ENCODE results near the gene THAP7. TPM values are rescaled to one million over a fixed set of nuclear protein-coding genes. Genes with fewer than 3 reads are reported as not detected.
"Not testable (repeated sequence)": the region's sequence is repeated elsewhere in the genome, so short reads cannot be mapped to it uniquely, and the experiment has no call there.

The THAP7 gene
- polyA plus RNA-seq, 3 donors, result 19.4 to 25.4 (median 24.4) TPM

- WGBS, 3 donors, result 72 to 87% (median 83%) methylated on average over 14 to 16 of the region's 16 CpGs
- H3K27ac ChIP-seq (ENCODE audit: low read depth, low read length), result no peak overlapping the region
These were observed 27.5 kb downstream of the THAP7 start for GRCh38 chr22:20974336-20974955.

DNA sequence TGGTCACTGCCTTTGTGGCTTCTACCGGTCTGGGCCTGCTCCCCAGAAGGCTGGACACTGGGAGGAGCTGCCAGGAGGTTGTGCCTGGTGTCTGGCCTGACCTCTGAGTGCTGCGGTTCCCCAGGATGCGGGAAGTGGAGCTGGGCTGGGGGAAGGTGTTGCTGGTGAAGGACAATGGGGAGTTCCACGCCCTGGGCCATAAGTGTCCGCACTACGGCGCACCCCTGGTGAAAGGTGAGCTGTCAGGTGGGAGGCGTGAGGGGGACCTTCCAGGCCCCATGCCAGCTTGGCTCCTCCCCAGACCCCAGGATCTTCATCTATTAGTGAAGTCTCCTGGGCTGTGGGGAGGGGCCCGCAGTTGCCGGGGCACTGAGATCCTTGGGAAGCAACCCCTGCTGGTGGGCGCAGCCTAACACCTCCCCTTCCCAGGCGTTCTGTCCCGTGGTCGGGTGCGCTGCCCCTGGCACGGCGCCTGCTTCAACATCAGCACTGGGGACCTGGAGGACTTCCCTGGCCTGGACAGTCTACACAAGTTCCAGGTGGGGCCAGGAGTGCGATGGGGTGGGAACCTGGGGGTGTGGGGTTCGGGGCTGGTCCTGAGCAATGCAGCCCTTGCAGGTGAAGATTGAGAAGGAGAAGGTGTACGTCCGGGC is 28.2 kb downstream of the THAP7 start:
- H3K27ac ChIP-seq (ENCODE audit: low read depth, low read length), result no peak overlapping the region
- 63 to 72% (median 68%) methylated on average over 20 to 21 of the region's 21 CpGs for WGBS, 3 donors

DNA sequence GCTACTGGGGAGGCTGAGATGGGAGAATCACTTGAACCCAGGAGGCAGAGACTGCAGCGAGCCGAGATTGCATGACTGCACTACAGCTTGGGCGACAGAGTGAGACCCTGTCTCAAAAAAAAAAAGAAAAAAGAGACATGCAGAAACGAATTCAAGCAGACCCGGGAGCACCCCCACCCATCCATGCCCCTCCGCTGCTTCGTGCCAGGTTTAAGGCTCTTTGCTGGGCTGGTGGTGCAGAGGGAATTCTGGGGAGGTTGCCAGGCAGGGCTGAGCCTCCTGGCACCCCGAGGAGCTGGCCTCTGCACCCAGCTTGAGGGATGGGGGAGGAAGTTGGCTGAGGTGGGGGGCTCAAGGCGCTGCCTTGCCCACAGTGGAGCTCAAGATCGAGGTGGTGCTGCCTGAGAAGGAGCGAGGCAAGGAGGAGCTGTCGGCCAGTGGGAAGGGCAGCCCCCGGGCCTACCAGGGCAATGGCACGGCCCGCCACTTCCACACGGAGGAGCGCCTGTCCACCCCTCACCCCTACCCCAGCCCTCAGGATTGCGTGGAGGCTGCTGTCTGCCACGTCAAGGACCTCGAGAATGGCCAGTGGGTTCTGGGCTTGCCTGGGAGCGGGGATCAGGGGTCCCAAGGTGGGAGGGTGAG is 28.9 kb downstream of the THAP7 start:
- H3K27ac ChIP-seq (ENCODE audit: low read depth, low read length), result no peak overlapping the region
- 64 to 74% (median 73%) methylated on average over 20 to 21 of the region's 21 CpGs for WGBS, 3 donors

GRCh38 chr22:20972014-20972694 is 29.8 kb downstream of the THAP7 start:
- H3K27ac ChIP-seq (ENCODE audit: low read depth, low read length), result not testable (repeated sequence)
- WGBS, 3 donors, result 77 to 83% (median 82%) methylated on average over 11 of the region's 11 CpGs

DNA sequence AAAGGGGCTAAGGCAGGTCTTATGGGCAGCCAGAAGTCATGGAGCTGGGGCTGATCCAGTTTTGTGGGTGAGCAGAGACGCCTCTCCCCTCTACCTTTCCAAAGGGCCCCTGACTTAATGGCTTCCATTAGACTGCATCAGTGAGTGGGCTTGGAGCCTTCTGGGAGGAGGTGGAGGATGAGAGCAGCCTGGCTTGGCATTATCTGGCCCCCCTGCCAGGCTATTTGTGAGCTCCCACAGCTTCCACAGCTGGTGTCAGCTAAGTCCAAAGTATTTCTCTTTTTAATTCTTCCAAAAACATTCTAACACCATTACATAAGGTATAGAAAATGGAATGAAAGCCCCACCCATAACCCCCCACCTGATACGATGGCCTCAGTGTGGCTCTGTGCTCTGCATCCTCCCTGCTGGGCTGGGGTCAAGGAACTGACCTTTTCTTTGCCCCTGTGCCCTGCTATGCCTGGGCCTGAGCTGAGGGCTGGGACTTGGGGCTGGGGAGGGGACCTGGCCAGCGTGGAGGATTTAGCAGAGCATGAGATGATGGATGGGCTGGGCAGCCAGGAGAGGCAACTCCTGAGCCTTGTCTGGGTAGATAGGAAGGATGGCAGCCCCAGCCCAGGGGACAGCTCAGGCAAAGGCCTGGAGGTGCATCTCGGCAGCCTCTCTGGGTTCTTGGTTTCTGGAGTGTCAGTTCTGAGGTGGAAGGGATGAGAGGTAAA is 30.8 kb downstream of the THAP7 start:
- H3K27ac ChIP-seq (ENCODE audit: low read depth, low read length), result no peak overlapping the region
- 62 to 77% (median 69%) methylated on average over 4 of the region's 4 CpGs for WGBS, 3 donors

GRCh38 chr22:20968281-20968977 is 33.5 kb downstream of the THAP7 start:
- 81 to 83% (median 81%) methylated on average over 7 of the region's 7 CpGs for WGBS, 3 donors
- no peak overlapping the region for H3K27ac ChIP-seq (ENCODE audit: low read depth, low read length)

DNA sequence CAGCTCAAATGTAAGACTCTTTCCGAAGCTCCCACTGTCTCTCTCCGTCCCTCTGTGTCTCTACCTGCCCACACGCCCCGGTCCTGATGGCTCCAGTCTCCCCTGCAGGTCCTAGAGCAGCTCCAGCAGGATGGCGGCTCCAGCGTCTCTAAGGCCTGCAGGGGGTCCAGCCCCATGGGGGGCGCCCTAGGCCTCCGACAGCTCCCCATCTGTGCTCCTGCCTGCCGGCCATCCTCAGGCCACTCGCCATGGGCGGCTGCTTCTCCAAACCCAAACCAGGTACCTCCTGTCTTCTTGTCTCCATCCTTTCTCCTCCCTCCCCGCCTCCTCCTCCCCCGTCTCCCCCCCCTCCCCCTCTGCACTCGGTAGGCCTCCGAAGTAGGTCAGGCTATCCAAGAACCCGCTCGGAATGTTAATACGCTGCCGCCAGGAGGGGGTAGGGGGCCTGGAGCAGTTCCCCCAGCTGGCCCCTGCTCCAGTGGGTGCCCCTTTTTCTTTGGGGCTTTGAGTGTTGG is 34.2 kb downstream of the THAP7 start:
- WGBS, 3 donors, result 56 to 62% (median 60%) methylated on average over 18 to 19 of the region's 19 CpGs
- no peak overlapping the region for H3K27ac ChIP-seq (ENCODE audit: low read depth, low read length)

DNA sequence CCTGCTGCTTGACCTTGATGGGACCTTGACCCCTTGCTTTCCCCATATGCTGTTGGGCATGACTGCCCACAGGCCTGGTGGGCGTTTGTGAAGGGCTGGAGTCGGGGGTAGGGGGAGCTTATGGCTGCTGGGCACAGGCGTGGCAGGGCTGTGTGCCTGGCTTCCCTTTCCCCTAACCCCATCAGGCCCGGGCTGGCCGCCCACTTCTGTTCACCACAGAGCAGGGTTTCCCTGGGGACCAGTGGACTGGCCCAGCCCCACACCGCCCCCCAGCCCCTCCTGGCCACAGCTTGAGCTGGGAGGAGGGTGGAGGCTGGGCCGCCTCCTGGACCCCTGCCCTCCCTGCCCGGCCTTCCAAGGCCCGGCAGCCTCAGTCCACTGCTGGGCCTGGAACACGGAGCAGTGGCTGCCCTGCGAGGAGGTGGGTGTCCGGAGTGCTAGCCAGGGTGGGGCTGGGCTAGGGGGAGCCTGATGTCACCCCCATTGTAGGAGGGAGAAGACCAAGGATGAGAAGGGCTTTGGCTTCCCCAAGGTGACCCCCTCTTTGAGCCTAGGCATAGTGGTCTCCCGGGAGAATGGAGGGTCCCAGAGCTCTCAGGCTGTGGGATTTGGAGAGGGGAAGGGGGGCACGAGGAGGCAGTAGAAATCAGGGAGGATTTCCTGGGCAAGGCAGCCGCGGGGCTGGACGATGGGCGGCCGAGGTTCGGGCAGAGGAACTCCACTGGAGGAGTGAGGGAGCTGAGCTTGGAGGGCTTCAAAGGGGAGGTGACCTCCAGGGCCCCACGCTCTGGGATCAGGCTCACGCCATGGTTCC is 34.8 kb downstream of the THAP7 start, which contains the start of gene AIFM3:
AIFM3 (plus strand) TSS at position 373 of the 814 bp plus-strand sequence. CDS start 690 bp downstream, outside the sequence.
- 58 to 74% (median 63%) methylated on average over 21 to 22 of the region's 22 CpGs for WGBS, 3 donors
- no peak within 1 kb of the TSS for H3K27ac ChIP-seq (ENCODE audit: low read depth, low read length)

DNA sequence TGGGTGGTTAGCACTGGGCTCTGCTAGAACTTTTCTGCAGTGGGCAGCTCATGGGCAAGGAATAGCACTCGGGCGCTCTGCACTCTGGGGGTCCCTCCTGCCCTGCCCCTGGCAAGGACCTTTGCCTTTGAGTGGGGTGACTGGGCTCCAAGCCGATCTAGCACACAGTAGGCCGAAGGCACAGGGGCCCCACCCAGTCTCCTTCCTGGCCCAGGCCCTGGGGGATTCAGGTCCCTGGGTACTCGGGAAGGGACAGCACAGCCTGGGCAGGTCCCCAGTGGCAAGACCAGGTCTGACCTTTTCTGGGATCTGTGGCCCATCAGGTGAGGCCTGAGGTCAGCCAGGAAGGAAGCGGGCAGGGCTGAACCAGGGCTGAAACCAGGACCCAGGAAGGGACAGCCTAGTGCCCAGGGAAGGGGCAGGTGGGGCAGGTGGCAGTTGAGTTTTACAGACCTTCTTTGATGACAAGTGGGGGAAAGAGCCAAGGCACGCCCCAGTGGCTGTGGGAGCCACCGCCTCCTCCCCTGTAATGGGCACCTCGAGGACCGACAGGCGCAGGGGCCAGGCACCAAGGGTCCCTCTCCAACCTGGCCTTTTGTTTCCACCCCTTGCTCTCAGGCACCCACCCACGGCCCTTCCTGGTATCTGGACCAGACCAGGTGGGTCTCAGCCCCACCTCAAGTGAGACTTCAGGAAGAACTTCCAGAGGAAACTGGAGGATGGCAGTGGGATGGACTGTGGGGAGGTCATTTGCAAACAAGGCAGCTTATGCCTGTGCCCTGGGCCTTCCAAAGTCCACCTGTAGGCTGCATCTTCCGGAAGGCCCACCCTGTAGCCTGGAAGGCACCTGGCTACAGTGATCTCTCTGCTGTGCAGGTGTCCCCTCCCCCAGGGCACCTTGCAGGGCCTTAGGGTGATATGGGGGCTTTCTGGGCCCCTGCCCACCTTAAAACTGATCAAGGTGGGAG is 35.7 kb downstream of the THAP7 start:
- 86 to 91% (median 89%) methylated on average over 13 of the region's 13 CpGs for WGBS, 3 donors
- H3K27ac ChIP-seq (ENCODE audit: low read depth, low read length), result no peak overlapping the region

- no peak overlapping the region for H3K27ac ChIP-seq (ENCODE audit: low read depth, low read length)
These were observed 36.6 kb downstream of the THAP7 start for GRCh38 chr22:20965104-20965887.

DNA sequence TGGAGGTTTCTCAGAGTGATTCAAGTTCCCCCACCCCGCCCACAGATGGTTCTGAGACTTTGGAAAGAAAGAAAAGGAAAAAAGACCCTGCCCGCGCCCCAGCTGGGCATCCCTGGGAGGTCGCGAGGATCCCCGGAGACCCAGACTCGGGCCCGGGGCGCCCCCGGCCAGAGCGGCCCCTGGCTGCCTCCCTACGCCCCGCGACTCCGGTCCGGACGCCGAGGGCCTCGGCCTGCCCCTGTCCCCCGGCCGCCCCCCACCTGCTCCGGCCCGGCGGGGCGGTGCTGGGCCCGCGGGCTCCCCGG is 37.2 kb downstream of the THAP7 start:
- WGBS, 3 donors, result 3 to 6% (median 3%) methylated on average over 25 to 28 of the region's 28 CpGs
- no peak overlapping the region for H3K27ac ChIP-seq (ENCODE audit: low read depth, low read length)

More at GRCh38 chr22:20965104-20965887, 36.6 kb downstream of the THAP7 start:
- WGBS, 3 donors, result 9 to 16% (median 13%) methylated on average over 37 to 65 of the region's 65 CpGs

DNA sequence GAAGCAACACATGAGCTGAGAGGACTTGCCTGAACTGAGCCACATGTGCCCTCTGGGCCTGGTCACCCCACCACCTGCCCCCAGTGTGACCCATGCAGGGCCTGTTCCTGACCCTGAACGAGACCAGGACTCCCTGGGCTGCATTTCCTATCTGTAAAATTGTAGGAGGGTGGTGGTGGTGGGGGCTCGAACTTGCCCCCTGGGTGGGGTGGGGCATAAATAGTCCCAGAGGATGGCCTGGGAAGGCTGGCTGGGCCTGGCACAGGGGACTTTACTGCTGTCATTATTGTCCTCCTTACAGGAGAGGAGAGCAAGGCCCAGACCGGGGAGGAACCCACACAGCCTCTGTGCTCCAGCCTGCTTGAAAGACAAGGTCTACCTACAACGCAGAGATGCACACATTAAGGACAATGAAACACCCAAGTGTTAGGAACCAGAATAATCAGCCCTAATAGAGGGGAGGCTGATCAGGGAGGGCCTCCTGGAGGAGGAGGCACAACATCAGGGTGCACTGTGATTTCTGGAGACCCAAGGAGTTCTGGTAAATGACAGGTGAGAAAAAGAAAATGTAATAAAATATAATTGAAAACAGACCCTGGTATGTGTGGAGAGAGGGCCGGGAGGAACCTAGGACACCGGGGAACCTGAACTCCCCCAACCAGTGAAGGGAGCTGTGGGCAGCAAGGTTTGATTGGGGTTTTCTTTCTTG is 37.7 kb downstream of the THAP7 start:
- WGBS, 3 donors, result 62 to 68% (median 63%) methylated on average over 6 of the region's 6 CpGs
- H3K27ac ChIP-seq (ENCODE audit: low read depth, low read length), result no peak overlapping the region

DNA sequence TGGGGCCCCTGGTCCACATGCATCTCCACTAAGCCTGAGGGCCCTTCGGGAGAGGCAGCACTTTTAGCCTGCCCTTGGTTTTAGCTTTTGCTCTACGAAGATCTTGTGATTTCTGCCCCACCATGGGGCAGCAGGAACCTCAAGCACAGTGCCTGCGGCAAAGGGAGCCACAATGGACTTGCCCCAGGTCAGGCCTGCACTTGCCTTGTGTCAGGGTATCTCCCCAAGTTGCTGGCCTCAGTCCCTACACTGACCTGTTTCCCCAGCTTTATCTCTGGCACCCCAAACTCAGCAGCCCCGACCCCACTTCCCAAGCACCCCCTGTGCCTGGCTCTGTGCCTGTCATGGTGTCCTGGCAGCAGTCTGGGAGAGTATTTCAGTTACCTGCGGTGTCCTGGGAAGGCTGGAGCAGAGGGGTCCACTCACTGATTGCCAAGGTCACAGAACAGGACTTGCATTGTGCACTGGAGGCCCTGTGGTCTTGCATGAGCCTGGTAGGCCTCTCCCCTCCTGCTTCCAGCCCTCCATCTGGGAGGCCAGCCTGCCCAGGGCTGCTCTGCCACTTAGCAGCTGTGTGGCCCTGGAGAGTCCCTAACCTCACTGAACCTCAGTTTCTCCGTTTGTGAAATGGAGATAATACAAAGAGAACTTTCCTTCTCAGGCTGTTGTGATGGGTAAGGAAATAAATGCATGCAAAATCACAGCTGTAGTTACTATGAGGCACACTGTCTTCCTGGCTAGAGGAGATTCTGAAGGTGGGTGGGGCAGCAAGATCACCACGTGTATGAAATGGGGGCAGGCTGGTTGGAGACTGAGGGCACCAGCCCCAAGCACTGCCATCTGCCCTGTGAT is 38.5 kb downstream of the THAP7 start:
- H3K27ac ChIP-seq (ENCODE audit: low read depth, low read length), result no peak overlapping the region
- WGBS, 3 donors, result 73 to 85% (median 80%) methylated on average over 7 of the region's 7 CpGs

DNA sequence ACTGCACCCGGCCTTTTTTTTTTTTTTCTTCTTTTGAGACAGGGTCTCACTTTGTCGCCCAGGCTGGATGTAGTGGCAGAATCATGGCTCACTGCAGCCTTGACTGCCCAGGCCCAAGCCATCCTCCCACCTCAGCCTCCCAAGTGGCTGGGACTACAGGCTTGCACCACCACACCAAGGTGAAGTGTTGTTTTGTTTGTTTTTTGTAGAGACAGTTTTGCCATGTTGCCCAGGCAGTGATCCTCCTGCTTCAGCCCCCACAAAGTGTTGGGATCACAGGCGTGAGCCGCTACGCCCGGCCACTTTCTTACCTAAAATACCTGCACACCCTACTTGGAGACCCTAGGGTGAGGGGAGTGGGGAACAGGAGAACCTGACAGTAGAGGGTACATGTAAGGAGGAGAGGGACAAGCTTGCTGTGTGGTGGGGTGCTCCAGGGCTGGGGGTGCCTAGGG is 39.4 kb downstream of the THAP7 start:
- WGBS, 3 donors, result 93 to 96% (median 93%) methylated on average over 6 of the region's 6 CpGs
- no peak overlapping the region for H3K27ac ChIP-seq (ENCODE audit: low read depth, low read length)
